NB4 (cell line): ENCODE measurements around the gene MTR.

Experiments
- MYC ChIP-seq: IDR thresholded peaks from 2 replicates; pipeline ENCODE4 v1.6.1; 2011; ENCODE audit warnings: low read depth, low read length
- POLR2A ChIP-seq: IDR thresholded peaks from 2 replicates; pipeline ENCODE4 v1.6.1; 2011; ENCODE audit warnings: mild to moderate bottlenecking; ENCODE audit not compliant: insufficient read length; ENCODE audit errors: extremely low read depth
- TF ChIP-seq, protein P1 (sequence below): IDR thresholded peaks from one replicate; pipeline ENCODE4 v1.5.1; 2012; ENCODE audit warnings: low read depth, low read length
- TF ChIP-seq, protein P2 (sequence below): IDR thresholded peaks from 2 replicates; pipeline ENCODE4 v1.6.1; 2011; ENCODE audit warnings: low read depth, low read length

GRCh38 chr1:236819856-236820255, 24.8 kb downstream of the MTR start:
- TF ChIP-seq, protein P1, sequence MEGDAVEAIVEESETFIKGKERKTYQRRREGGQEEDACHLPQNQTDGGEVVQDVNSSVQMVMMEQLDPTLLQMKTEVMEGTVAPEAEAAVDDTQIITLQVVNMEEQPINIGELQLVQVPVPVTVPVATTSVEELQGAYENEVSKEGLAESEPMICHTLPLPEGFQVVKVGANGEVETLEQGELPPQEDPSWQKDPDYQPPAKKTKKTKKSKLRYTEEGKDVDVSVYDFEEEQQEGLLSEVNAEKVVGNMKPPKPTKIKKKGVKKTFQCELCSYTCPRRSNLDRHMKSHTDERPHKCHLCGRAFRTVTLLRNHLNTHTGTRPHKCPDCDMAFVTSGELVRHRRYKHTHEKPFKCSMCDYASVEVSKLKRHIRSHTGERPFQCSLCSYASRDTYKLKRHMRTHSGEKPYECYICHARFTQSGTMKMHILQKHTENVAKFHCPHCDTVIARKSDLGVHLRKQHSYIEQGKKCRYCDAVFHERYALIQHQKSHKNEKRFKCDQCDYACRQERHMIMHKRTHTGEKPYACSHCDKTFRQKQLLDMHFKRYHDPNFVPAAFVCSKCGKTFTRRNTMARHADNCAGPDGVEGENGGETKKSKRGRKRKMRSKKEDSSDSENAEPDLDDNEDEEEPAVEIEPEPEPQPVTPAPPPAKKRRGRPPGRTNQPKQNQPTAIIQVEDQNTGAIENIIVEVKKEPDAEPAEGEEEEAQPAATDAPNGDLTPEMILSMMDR = no peak
- TF ChIP-seq MYC = no peak
- no peak for TF ChIP-seq POLR2A
- TF ChIP-seq, protein P2, sequence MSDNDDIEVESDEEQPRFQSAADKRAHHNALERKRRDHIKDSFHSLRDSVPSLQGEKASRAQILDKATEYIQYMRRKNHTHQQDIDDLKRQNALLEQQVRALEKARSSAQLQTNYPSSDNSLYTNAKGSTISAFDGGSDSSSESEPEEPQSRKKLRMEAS = no peak
